Calu3 (cell line): ENCODE measurements around the gene TCP1. TPM values are rescaled to one million over a fixed set of nuclear protein-coding genes. Genes with fewer than 3 reads are reported as not detected.
"Not testable (repeated sequence)": the region's sequence is repeated elsewhere in the genome, so short reads cannot be mapped to it uniquely, and the experiment has no call there.

Experiments used
- BruUV-seq: library from RNA; stranded (reverse); fragments of 400-500 nt; replicated peaks from 2 replicates; lab custom pipeline; 2021; lab: Mats Ljungman, UMichigan
- CTCF ChIA-PET: fragments of 300-600 bp; sonication (Branson Sonifier 250); formaldehyde crosslinking; loops from one replicate; lab custom pipeline; 2022; ENCODE audit warnings: antibody characterized with exemption; lab: Charles Lee
- DNase-seq: peaks from one replicate; pipeline ENCODE4 v3.0.0; 2022
- H3K27ac Mint-ChIP-seq: one replicate; pipeline ENCODE4 v1.8.0; 2022; ENCODE audit warnings: mixed read lengths; ENCODE audit not compliant: unreplicated experiment
- H3K27me3 Mint-ChIP-seq: one replicate; pipeline ENCODE4 v1.8.0; 2022; ENCODE audit warnings: mixed read lengths; ENCODE audit not compliant: unreplicated experiment
- H3K36me3 Mint-ChIP-seq: one replicate; pipeline ENCODE4 v1.8.0; 2022; ENCODE audit warnings: mild to moderate bottlenecking, moderate library complexity, mixed read lengths; ENCODE audit not compliant: insufficient read depth, unreplicated experiment
- H3K4me1 Mint-ChIP-seq: one replicate; pipeline ENCODE4 v1.8.0; 2022; ENCODE audit warnings: mild to moderate bottlenecking, low read depth, mixed read lengths; ENCODE audit not compliant: unreplicated experiment
- H3K4me3 Mint-ChIP-seq: one replicate; pipeline ENCODE4 v1.8.0; 2022; ENCODE audit warnings: mild to moderate bottlenecking, low read depth, moderate library complexity, mixed read lengths; ENCODE audit not compliant: unreplicated experiment
- H3K9me3 Mint-ChIP-seq: one replicate; pipeline ENCODE4 v1.8.0; 2022; ENCODE audit warnings: low read depth, mixed read lengths; ENCODE audit not compliant: unreplicated experiment
- intact Hi-C: fragments of 100-400 bp; cut with micrococcal nuclease; formaldehyde crosslinking; loops from one replicate; pipeline ENCODE4 v1.10.0; 2022; ENCODE audit not compliant: unreplicated experiment
- total RNA-seq: library from RNA; stranded (reverse); gene quantifications from 2 replicates; pipeline ENCODE4 v1.2.3, GENCODE V29; 2022
- TF ChIP-seq, protein P1 (sequence below): fragments of 200-600 bp; IDR thresholded peaks from one replicate; pipeline ENCODE4 v1.8.0; 2022; ENCODE audit warnings: antibody characterized with exemption; ENCODE audit not compliant: unreplicated experiment

TCP1 gene
- total RNA-seq, 1 experiment from 2014 or later: 357 TPM

- intact Hi-C loops: no loop called here
- no peaks in the 10 kb centered on the region for H3K36me3 Mint-ChIP-seq
- CTCF ChIA-PET: no interaction called here
- BruUV-seq: no TSS peak
- no peak overlapping the region for H3K4me3 Mint-ChIP-seq
- TF ChIP-seq, protein P1, sequence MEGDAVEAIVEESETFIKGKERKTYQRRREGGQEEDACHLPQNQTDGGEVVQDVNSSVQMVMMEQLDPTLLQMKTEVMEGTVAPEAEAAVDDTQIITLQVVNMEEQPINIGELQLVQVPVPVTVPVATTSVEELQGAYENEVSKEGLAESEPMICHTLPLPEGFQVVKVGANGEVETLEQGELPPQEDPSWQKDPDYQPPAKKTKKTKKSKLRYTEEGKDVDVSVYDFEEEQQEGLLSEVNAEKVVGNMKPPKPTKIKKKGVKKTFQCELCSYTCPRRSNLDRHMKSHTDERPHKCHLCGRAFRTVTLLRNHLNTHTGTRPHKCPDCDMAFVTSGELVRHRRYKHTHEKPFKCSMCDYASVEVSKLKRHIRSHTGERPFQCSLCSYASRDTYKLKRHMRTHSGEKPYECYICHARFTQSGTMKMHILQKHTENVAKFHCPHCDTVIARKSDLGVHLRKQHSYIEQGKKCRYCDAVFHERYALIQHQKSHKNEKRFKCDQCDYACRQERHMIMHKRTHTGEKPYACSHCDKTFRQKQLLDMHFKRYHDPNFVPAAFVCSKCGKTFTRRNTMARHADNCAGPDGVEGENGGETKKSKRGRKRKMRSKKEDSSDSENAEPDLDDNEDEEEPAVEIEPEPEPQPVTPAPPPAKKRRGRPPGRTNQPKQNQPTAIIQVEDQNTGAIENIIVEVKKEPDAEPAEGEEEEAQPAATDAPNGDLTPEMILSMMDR: no peak
- H3K4me1 Mint-ChIP-seq: no peaks in the 10 kb centered on the region
- peaks cover 23% of the 10 kb centered on the region for H3K27me3 Mint-ChIP-seq
- no peaks in the 10 kb centered on the region for H3K9me3 Mint-ChIP-seq
- DNase-seq: no peak
- no peak overlapping the region for H3K27ac Mint-ChIP-seq
Measured at GRCh38 chr6:159821122-159821521, 31.7 kb upstream of the TCP1 start.

DNA sequence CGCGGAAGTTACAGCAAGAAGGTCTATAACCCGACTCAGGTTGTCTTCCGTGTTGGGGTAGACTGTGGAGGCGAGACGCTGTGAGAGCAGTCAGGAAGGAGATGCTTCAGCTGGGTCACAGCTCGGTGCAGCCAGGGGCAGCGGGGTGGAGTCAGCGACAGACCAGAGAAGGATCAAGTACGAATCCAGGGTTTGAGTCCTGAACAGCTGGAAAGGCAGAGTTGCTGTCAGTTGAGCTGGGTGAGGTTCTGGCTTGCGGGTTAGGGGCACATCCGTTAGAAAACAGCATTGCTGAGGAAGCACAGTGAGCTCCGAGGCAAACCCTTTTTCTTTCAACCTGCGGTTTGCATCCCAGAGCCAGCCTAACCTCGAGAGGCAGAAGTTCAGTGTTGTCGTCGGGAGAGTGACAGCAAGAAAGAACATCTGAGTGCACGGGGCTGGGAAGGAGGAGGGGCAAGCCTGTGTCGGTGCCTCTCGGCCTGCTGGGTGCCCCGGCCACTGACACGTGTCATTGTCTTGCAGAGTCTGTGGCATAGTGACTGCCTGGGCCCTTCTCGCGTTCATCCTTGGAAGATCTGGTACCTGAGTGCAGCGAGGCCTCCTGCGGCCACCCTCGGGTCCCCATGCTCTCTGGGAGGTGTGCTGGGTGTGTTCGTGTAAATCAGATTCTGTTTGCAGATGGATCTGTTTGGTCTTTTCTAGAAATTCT, 30.7 kb upstream of the TCP1 start:
- no TSS peak for BruUV-seq
- Mint-ChIP-seq H3K36me3 (no peaks in the 10 kb centered on the region), H3K4me1 (no peaks in the 10 kb centered on the region), H3K27me3 (peaks cover 32% of the 10 kb centered on the region), H3K27ac (no peak overlapping the region), H3K4me3 (no peak overlapping the region), H3K9me3 (no peaks in the 10 kb centered on the region)
- intact Hi-C loops: no loop called here
- no peak for DNase-seq
- TF ChIP-seq, protein P1: no peak
- CTCF ChIA-PET: no interaction called here

- Mint-ChIP-seq H3K36me3 (no peaks in the 10 kb centered on the region), H3K27me3 (peaks cover 41% of the 10 kb centered on the region), H3K9me3 (no peaks in the 10 kb centered on the region), H3K4me1 (no peaks in the 10 kb centered on the region), H3K27ac (no peak overlapping the region), H3K4me3 (no peak overlapping the region)
- intact Hi-C loops: no loop called here
- TF ChIP-seq, protein P1: no peak
- CTCF ChIA-PET: no interaction called here
- DNase-seq: no peak
- no TSS peak for BruUV-seq
Measured at GRCh38 chr6:159819098-159819497, 29.7 kb upstream of the TCP1 start.

GRCh38 chr6:159817951-159818739, 28.7 kb upstream of the TCP1 start:
- intact Hi-C loops: no loop called here
- no TSS peak for BruUV-seq
- no peaks in the 10 kb centered on the region for H3K9me3 Mint-ChIP-seq
- no peaks in the 10 kb centered on the region for H3K36me3 Mint-ChIP-seq
- H3K27ac Mint-ChIP-seq: no peak overlapping the region
- H3K27me3 Mint-ChIP-seq: peaks cover 44% of the 10 kb centered on the region
- DNase-seq: no peak
- H3K4me1 Mint-ChIP-seq: no peaks in the 10 kb centered on the region
- TF ChIP-seq, protein P1: no peak
- CTCF ChIA-PET: no interaction called here
- no peak overlapping the region for H3K4me3 Mint-ChIP-seq

GRCh38 chr6:159816775-159817174, 27.4 kb upstream of the TCP1 start:
- H3K27ac Mint-ChIP-seq, CTCF ChIA-PET, BruUV-seq: not testable (repeated sequence)

More at GRCh38 chr6:159816775-159817174, 27.4 kb upstream of the TCP1 start:
- intact Hi-C loops, DNase-seq, H3K4me1 Mint-ChIP-seq, H3K4me3 Mint-ChIP-seq, H3K9me3 Mint-ChIP-seq, H3K36me3 Mint-ChIP-seq: not testable (repeated sequence)
- H3K27me3 Mint-ChIP-seq: peaks cover 37% of the 10 kb centered on the region
